Measurements from ENCODE around the gene MPG. TPM values are rescaled to one million over a fixed set of nuclear protein-coding genes. Genes with fewer than 3 reads are reported as not detected.

MPG gene
- total RNA-seq, 3 donors from 2014 or later (not counting 1 experiment from before 2014, with no cell fraction given): 29.9 to 34.3 (median 31.5) TPM

DNA sequence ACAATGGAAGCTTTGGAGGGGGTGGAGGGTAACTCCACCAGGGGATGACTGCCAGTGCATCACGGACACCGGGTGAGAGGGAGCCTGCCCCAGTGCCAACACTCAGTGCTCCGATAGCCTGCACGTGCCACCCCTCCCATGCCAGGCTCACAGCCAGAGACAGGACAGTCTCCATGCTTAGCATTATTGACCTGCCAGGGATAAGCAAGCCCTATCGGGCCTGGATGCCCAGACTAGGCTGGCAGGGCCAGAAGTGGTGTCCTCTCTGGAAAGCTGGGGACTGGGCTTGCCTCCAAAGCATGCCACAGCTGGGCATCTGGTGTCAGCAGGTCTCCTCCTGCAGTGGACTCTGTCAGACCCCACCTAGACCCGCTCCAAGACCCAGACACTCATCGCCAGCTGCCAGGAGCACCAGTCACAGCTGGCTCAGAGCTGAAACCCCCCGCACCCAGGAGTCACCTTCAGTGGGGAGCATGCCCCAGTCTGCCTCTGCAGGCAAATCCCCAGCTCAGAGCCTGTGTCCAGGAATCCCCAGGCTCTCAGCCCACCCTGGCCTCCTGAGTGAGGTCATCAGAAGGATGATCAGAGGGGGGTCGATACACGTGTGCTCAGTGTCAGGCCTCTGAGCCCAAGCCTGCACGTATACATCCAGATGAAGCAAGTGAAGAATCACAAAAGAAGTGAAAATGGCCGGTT is 3.8 kb upstream of the MPG start:
- TF ChIP-seq, protein P1, sequence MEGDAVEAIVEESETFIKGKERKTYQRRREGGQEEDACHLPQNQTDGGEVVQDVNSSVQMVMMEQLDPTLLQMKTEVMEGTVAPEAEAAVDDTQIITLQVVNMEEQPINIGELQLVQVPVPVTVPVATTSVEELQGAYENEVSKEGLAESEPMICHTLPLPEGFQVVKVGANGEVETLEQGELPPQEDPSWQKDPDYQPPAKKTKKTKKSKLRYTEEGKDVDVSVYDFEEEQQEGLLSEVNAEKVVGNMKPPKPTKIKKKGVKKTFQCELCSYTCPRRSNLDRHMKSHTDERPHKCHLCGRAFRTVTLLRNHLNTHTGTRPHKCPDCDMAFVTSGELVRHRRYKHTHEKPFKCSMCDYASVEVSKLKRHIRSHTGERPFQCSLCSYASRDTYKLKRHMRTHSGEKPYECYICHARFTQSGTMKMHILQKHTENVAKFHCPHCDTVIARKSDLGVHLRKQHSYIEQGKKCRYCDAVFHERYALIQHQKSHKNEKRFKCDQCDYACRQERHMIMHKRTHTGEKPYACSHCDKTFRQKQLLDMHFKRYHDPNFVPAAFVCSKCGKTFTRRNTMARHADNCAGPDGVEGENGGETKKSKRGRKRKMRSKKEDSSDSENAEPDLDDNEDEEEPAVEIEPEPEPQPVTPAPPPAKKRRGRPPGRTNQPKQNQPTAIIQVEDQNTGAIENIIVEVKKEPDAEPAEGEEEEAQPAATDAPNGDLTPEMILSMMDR (IDR thresholded peaks at IDR 0.05): no peak
- Histone ChIP-seq H3K4me1 (ENCODE audit: control insufficient read depth, insufficient read depth, low read length) (peaks cover 34% of the 10 kb centered on the region), H3K27ac (ENCODE audit: low read length) (no peak overlapping the region), H3K9me3 (ENCODE audit: control insufficient read depth, insufficient read depth, low read length) (no peaks in the 10 kb centered on the region), H3K4me3 (ENCODE audit: low read length) (no peak overlapping the region), H3K27me3 (ENCODE audit: control insufficient read depth, insufficient read depth, low read length) (peaks cover 13% of the 10 kb centered on the region), H3K36me3 (ENCODE audit: control insufficient read depth, insufficient read depth, low read length) (no peaks in the 10 kb centered on the region)
- H3K27me3 Mint-ChIP-seq (ENCODE audit: low read depth in 2 of 2): peaks cover 0 to 21% of the 10 kb centered on the region in 2 donors
- no peak for DNase-seq
- H3K36me3 Mint-ChIP-seq: no peaks in the 10 kb centered on the region
- 90% methylated on average over 12 of the region's 12 CpGs for WGBS (ENCODE audit: insufficient coverage)
- H3K9me3 Mint-ChIP-seq: no peaks in the 10 kb centered on the region
- H3K4me3 Mint-ChIP-seq: no peak overlapping the region
- no peak for ATAC-seq
- H3K27ac Mint-ChIP-seq: no peak overlapping the region
- intact Hi-C loops (cut with micrococcal nuclease): no loop called here
- H3K4me1 Mint-ChIP-seq: peaks cover 18 to 31% of the 10 kb centered on the region in 2 donors

DNA sequence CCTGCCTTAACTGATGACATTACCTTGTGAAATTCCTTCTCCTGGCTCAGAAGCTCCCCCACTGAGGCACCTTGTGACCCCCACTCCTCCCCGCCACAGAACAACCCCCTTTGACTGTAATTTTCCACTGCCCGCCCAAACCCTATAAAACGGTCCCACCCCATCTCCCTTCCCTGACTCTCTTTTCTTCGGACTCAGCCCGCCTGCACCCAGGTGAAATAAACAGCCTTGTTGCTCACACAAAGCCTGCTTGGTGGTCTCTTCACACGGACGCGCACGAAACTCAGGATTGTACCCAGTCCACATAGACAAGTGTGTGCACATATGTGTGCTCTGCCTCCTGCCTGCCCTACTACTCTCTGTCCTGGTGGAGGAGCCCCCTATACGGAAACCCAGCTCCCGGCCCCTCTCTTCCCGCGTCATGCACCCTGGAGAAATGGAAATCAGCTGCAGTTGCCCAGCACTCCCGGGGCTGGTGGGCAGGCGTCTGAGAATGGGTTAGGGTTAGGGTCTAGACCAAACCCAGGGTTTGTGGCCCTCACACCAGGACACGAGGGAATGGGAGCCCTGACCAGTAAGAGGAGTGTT is 3.2 kb upstream of the MPG start:
- ATAC-seq: no peak
- no peak for DNase-seq
- Histone ChIP-seq H3K27me3 (ENCODE audit: control insufficient read depth, insufficient read depth, low read length) (peaks cover 13% of the 10 kb centered on the region), H3K9me3 (ENCODE audit: control insufficient read depth, insufficient read depth, low read length) (no peaks in the 10 kb centered on the region), H3K4me3 (ENCODE audit: low read length) (no peak overlapping the region), H3K27ac (ENCODE audit: low read length) (no peak overlapping the region), H3K36me3 (ENCODE audit: control insufficient read depth, insufficient read depth, low read length) (no peaks in the 10 kb centered on the region), H3K4me1 (ENCODE audit: control insufficient read depth, insufficient read depth, low read length) (peaks cover 41% of the 10 kb centered on the region)
- Mint-ChIP-seq H3K9me3 (no peaks in the 10 kb centered on the region), H3K27me3 (ENCODE audit: low read depth in 2 of 2) (peaks cover 0 to 21% of the 10 kb centered on the region in 2 donors), H3K36me3 (no peaks in the 10 kb centered on the region), H3K27ac (no peak overlapping the region), H3K4me1 (peaks cover 24 to 38% of the 10 kb centered on the region in 2 donors), H3K4me3 (no peak overlapping the region)
- 93% methylated on average over 16 of the region's 16 CpGs for WGBS (ENCODE audit: insufficient coverage)
- TF ChIP-seq, protein P1 (IDR thresholded peaks at IDR 0.05): no peak
- intact Hi-C loops (cut with micrococcal nuclease): no loop called here

- Mint-ChIP-seq H3K4me1 (peaks cover 25 to 42% of the 10 kb centered on the region in 2 donors), H3K36me3 (no peaks in the 10 kb centered on the region), H3K4me3 (peak overlapping the region; percentile 78), H3K9me3 (no peaks in the 10 kb centered on the region), H3K27me3 (ENCODE audit: low read depth in 2 of 2) (peaks cover 0 to 18% of the 10 kb centered on the region in 2 donors), H3K27ac (peak overlapping the region in 1 of 2 donors; percentile 84)
- DNase-seq (peak in 1 of 2 donors; percentile 24), ATAC-seq (no peak)
- intact Hi-C loops (cut with micrococcal nuclease): no loop called here
- TF ChIP-seq, protein P1 (IDR thresholded peaks at IDR 0.05): no peak
- Histone ChIP-seq H3K27me3 (ENCODE audit: control insufficient read depth, insufficient read depth, low read length) (peaks cover 13% of the 10 kb centered on the region), H3K4me3 (ENCODE audit: low read length) (no peak overlapping the region), H3K9me3 (ENCODE audit: control insufficient read depth, insufficient read depth, low read length) (no peaks in the 10 kb centered on the region), H3K36me3 (ENCODE audit: control insufficient read depth, insufficient read depth, low read length) (peaks cover 2% of the 10 kb centered on the region), H3K27ac (ENCODE audit: low read length) (no peak overlapping the region), H3K4me1 (ENCODE audit: control insufficient read depth, insufficient read depth, low read length) (peaks cover 43% of the 10 kb centered on the region)
- WGBS (ENCODE audit: insufficient coverage): 38% methylated on average over 11 of the region's 11 CpGs
Measured at GRCh38 chr16:75580-76501, 2.2 kb upstream of the MPG start.
